ENCODE results near the gene TRMT1.

The TRMT1 gene

GRCh38 chr19:13089857-13090507, 26.6 kb downstream of the TRMT1 start:
- peak; percentile 29 for DNase-seq

DNA sequence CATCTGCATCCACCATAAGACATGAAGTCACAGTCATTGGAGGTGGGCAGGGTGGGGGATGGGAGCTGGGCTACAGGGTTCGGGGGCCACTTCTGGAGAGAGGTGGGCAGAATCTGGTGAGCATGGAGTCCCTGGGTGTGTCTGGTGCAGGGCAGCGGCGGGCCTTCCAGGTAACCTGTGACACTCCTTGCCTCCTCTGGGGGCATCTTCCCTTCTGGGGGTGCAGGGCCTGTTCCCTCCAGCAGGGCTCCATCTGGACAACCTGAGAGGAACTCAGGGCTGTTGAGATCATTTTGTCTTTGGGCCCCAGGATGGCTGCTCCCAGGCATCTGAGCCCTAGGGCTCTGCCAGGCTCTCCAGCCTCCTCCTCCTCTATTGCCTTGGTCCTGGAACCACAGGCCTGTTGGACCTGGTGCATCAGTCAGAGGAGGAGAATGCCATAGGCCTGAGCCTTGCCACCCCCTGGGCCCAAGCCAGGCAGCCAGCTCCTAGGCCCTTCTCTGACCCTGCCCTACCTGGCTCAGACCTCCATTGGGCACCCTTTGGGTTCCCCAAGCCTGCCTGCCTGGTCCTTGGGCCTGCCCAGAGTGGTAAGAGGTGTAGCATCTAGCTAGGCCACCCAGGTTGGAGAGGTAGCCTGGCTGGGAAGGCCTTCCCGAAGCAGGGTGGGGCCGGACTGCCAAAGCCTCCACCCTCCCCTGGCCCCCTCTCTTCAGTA, 27.2 kb downstream of the TRMT1 start:
- DNase-seq = peak; percentile 32

GRCh38 chr19:13087795-13088537, 28.6 kb downstream of the TRMT1 start:
- DNase-seq = no peak

GRCh38 chr19:13087295-13087694, 29.2 kb downstream of the TRMT1 start:
- no peak for DNase-seq

- no peak for DNase-seq
These were observed 30.2 kb downstream of the TRMT1 start for GRCh38 chr19:13086341-13086740.

DNA sequence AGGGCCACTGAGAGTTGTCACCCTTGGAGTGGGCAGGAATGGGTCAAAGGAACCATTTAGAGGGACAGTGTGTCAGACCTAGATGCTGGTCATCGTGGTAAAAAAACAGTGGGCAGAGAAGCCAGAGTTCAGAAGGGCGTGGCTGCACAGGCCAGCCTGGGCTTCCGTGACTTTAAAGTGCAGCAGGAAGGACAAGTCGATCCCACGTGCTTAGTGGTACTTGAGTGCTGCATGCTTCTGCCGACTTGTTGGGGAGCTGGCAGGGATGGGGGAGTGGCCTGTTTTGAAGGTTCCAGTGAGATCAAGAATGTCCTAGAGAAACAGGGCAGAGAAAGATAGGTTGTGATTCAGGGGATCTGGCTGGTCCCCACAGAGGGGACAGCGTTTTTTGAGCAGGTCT, 30.9 kb downstream of the TRMT1 start:
- no peak for DNase-seq

- no peak for DNase-seq
These were observed 32.9 kb downstream of the TRMT1 start for GRCh38 chr19:13083627-13084026.

- no peak for DNase-seq
These were observed 33.5 kb downstream of the TRMT1 start for GRCh38 chr19:13083008-13083404.

GRCh38 chr19:13082192-13083007, 34.1 kb downstream of the TRMT1 start:
- DNase-seq = peak; percentile 64

- peak; percentile 86 for DNase-seq
These were observed 37.0 kb downstream of the TRMT1 start for GRCh38 chr19:13079542-13079986.

GRCh38 chr19:13078897-13079541, 37.5 kb downstream of the TRMT1 start:
- no peak for DNase-seq

- no peak for DNase-seq
These were observed 38.2 kb downstream of the TRMT1 start for GRCh38 chr19:13078381-13078780.

GRCh38 chr19:13077240-13077639, 39.3 kb downstream of the TRMT1 start:
- DNase-seq = no peak

- no peak for DNase-seq
These were observed 39.8 kb downstream of the TRMT1 start for GRCh38 chr19:13076787-13077186.

DNA sequence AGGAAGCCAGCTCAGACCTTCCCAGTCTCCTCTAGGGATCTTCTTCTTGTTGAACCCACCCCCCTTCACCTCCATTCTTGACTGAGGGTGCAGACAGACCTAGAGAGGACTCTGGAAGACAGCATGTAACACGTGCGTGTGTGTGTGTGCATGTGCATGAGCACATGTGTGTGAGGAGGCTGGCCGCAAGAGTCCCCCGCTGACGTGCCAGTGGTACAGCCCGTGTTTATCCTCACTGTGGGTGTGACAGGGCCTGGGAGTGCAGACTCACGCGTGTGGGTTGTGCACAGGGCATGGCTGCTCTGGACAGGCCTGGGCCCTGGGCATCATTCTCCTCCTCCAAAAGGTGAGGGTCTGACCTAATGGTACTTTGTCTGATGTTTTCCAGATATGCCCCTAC, 40.2 kb downstream of the TRMT1 start:
- no peak for DNase-seq

- no peak for DNase-seq
These were observed 42.2 kb downstream of the TRMT1 start for GRCh38 chr19:13074378-13074777.

- no peak for DNase-seq
These were observed 43.3 kb downstream of the TRMT1 start for GRCh38 chr19:13073263-13073662.

DNA sequence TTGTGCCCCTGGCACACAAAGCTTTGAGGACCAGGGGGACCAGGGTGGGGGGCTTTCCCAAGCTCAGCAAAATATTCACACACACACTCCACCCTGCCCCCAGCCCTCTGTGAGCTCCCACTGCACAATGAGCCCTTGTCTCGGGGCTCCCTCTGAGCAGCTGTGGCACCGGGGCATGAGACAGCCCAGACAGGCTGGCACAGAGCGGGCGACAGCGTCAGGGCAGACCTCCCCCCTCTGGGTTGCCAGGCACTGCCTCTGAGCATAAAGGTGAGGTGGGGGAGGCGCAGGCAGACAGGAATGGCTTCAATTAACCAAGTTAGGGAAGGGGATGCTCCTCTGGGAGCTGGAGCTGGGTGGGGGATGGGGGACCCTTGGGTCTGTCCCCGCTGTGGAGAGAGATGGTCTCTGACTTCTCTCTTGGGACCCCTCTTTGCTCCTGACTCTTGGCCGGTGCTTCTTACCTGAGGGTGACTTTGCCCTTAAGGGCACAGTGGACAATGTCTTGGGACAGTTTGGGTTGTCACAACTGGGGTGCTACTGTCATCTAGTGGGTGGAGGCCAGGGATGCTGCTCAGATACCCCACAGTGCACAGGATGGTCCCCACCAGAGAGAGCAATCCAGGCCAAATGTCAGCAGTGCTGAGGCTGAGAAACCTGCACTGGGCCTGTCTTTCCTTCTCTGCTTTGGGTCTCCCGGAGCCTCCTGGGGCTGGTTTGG, 44.2 kb downstream of the TRMT1 start:
- no peak for DNase-seq

DNA sequence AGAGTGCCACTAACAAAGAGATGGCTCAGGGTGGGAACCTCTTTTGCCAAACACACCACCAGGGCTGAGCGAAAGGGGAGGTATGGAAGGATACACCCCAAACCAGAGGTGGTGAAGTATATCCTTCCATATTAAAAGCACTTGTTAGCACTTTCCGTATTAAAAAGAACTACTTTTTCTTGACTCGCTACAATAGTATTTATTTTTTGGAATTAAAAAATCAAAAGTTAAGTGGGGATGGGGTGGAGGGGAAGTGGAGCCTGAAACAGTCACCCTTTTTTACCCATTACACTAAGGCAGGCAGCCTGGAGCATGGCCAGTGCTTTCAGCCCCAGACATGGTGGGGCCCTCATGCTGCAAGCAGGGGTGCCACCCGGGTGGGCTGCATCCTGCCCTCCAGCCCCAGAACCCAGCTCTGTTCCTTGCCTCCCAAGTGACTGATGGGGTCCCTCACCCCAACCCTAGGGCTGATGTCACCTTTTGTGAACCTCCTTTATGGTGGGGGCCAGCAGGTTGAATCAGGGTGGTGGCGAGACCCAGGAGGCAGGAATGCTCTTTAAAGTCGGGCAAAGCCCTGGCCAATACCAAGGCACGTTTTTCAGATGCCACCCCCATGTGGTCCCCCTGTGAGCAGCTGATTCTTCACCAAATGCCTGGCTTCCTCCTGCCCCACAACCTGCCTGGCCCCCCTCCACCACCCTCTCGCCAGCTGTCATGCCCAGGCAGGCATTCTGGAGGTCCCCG, 44.9 kb downstream of the TRMT1 start:
- no peak for DNase-seq

DNA sequence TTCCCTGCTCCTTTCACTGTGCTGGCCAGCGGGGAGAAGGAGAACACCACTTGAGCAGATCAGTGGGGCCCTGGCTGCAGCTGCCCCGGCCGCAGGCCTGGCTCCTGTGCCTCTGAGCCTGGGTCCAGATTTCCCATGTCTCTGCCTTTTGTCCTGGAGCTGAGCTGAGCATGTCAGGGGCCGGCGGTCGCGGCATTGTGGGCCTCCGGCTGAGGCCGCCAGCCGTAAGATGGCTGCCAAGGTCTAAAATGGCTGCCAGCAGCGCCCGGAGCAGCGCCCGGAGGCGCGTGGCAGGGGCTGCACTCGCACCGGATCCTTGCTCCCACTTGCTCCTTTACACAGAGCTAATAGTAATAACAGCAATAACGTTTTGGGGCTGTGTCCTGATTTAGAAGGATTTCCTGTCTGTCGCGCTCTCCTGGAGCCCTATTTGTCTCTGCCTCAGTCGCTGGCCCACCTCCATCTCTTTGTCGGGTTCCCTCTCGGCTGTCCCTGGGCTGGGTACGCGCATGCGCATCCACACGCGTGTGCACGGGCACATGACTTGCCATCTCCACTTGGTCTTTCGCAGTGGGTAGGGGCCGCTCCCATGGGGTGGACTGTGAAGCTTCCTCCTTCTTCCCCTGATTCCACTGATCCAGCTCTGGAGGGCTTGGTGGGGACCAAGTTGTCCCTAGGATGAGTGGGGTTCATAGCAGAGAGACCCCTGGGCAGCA, 46.0 kb downstream of the TRMT1 start:
- DNase-seq = no peak
